BE2C (cell line): ENCODE results near the gene FAM187B.
A peak's percentile ranks its signal among the peaks of the same experiment; 100 is the strongest.

Source experiments
- DNase-seq: peaks from one replicate; pipeline ENCODE4 v3.0.0-alpha.2; 2020
- H3K27me3 ChIP-seq: fragments of 250-450 bp; sonication (Bioruptor Pico); 2 replicates; pipeline ENCODE4 v1.5.1; 2020; ENCODE audit warnings: mild to moderate bottlenecking
- H3K36me3 ChIP-seq: fragments of 250-450 bp; sonication (Bioruptor Pico); 2 replicates; pipeline ENCODE4 v1.5.1; 2020; ENCODE audit warnings: mild to moderate bottlenecking
- H3K4me1 ChIP-seq: fragments of 250-450 bp; sonication (Bioruptor Pico); 2 replicates; pipeline ENCODE4 v1.5.1; 2020
- H3K4me3 ChIP-seq: 2 replicates; pipeline ENCODE4 v1.5.1; 2011; ENCODE audit warnings: low read depth, low read length
- H3K9me3 ChIP-seq: fragments of 250-450 bp; sonication (Bioruptor Pico); 2 replicates; pipeline ENCODE4 v1.5.1; 2020
- TF ChIP-seq, protein P1 (sequence below): IDR thresholded peaks from 2 replicates; pipeline ENCODE4 v1.5.1; 2012; ENCODE audit warnings: mild to moderate bottlenecking, low read depth, low read length

Gene FAM187B

DNA sequence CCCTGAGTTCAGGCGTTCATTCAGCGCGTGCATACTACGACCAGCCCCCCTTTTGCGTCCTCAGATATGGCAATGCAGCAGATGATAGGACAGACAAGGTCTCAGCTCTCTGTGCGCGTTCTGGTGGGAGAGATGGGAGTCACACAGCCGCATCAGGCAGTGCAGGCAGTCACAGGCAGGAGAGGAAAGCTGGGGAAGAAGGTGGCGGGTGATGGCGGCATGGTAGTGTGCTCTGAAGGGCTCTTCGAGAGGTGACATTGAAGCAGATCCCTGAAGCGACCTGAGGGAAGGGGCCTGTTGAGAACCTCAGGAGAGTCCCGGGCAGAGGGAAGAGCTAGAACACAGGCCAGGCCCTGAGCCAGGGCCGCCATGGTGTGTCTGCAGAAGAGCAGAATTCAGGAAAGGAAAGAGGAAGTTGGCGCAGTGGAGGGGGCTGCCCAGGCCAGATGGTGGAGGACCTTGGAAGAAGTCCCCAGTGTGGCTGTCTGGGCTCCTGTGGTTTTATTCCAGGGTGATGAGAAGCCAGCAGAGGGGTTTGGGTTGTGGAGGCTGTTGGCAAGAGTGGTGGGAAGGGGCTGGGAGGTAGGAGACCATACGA is 43.7 kb upstream of the FAM187B start:
- Histone ChIP-seq H3K4me1 (no peaks in the 10 kb centered on the region), H3K9me3 (no peaks in the 10 kb centered on the region), H3K36me3 (peaks cover 33% of the 10 kb centered on the region), H3K27me3 (no peaks in the 10 kb centered on the region), H3K4me3 (no peak overlapping the region)
- no peak for DNase-seq
- TF ChIP-seq, protein P1, sequence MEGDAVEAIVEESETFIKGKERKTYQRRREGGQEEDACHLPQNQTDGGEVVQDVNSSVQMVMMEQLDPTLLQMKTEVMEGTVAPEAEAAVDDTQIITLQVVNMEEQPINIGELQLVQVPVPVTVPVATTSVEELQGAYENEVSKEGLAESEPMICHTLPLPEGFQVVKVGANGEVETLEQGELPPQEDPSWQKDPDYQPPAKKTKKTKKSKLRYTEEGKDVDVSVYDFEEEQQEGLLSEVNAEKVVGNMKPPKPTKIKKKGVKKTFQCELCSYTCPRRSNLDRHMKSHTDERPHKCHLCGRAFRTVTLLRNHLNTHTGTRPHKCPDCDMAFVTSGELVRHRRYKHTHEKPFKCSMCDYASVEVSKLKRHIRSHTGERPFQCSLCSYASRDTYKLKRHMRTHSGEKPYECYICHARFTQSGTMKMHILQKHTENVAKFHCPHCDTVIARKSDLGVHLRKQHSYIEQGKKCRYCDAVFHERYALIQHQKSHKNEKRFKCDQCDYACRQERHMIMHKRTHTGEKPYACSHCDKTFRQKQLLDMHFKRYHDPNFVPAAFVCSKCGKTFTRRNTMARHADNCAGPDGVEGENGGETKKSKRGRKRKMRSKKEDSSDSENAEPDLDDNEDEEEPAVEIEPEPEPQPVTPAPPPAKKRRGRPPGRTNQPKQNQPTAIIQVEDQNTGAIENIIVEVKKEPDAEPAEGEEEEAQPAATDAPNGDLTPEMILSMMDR: no peak

DNA sequence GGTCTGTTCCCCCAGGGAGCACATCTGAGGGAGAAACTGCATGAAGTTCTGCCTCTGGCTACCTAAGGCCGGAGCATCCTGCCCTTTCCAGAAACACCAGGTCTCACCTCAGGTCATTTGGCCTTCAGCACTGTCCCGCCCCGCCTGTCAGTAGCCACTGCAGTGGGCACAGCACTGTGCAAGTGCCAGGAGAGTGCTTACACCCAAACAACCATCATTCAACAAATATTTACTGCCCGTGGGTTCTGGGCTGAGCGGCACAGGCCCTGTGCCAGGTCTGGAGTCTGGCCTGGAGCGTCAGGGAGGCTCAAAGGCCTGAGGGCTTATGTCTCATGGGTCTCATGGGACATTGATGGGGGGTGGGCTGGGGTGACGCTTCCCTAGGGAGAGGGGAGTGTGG is 43.0 kb upstream of the FAM187B start:
- no peak for DNase-seq
- TF ChIP-seq, protein P1: no peak
- H3K27me3 ChIP-seq: no peaks in the 10 kb centered on the region
- H3K9me3 ChIP-seq: no peaks in the 10 kb centered on the region
- no peaks in the 10 kb centered on the region for H3K4me1 ChIP-seq
- H3K4me3 ChIP-seq: no peak overlapping the region
- H3K36me3 ChIP-seq: peaks cover 28% of the 10 kb centered on the region

DNA sequence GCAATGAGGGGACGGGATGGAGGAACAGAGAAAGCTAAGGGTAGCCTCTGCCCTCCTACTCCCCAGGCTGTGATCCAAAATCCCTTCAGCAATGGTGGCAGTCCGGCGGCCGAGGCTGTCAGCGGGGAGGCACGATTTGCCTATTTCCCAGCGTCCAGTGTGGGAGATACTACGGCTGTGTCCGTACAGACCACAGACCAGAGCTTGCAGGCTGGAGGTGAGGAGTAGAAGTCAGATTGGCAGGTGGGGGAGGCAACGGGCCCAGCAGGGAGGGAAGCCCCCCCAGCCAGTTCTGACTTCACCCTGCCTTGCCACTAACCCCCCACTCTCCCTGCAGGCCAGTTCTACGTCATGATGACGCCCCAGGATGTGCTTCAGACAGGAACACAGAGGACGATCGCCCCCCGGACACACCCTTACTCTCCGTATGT is 41.9 kb upstream of the FAM187B start:
- no peaks in the 10 kb centered on the region for H3K4me1 ChIP-seq
- no peak for DNase-seq

DNA sequence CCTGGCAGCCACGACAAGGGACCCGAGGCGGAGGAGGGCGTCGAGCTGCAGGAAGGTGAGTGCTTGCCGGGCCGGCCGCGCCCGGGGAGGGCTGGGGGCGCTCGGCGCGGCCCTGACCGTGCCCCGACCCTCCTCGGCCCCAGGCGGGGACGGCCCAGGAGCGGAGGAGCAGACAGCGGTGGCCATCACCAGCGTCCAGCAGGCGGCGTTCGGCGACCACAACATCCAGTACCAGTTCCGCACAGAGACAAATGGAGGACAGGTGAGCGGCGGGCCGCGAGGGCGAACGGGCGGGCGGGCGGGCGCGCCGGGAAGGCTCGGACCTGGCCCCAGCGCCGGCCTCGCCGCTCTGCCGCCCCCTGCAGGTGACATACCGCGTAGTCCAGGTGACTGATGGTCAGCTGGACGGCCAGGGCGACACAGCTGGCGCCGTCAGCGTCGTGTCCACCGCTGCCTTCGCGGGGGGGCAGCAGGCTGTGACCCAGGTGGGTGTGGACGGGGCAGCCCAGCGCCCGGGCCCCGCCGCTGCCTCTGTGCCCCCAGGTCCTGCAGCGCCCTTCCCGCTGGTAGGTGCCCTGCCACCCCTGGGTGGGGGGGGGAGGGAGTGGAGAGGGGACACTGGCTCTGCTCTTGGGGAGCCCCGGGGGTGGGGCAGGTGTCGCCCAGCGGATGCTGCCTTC is 41.0 kb upstream of the FAM187B start:
- H3K27me3 ChIP-seq: no peaks in the 10 kb centered on the region
- H3K4me1 ChIP-seq: no peaks in the 10 kb centered on the region
- TF ChIP-seq, protein P1: peak; percentile 55
- peak; percentile 90 for DNase-seq
- H3K4me3 ChIP-seq: peak overlapping the region; percentile 47
- H3K36me3 ChIP-seq: peaks cover 25% of the 10 kb centered on the region
- H3K9me3 ChIP-seq: no peaks in the 10 kb centered on the region

More for the DNA sequence above, 41.9 kb upstream of the FAM187B start:
- Histone ChIP-seq H3K36me3 (peaks cover 25% of the 10 kb centered on the region), H3K27me3 (no peaks in the 10 kb centered on the region), H3K4me3 (no peak overlapping the region), H3K9me3 (no peaks in the 10 kb centered on the region)
- TF ChIP-seq, protein P1: no peak

DNA sequence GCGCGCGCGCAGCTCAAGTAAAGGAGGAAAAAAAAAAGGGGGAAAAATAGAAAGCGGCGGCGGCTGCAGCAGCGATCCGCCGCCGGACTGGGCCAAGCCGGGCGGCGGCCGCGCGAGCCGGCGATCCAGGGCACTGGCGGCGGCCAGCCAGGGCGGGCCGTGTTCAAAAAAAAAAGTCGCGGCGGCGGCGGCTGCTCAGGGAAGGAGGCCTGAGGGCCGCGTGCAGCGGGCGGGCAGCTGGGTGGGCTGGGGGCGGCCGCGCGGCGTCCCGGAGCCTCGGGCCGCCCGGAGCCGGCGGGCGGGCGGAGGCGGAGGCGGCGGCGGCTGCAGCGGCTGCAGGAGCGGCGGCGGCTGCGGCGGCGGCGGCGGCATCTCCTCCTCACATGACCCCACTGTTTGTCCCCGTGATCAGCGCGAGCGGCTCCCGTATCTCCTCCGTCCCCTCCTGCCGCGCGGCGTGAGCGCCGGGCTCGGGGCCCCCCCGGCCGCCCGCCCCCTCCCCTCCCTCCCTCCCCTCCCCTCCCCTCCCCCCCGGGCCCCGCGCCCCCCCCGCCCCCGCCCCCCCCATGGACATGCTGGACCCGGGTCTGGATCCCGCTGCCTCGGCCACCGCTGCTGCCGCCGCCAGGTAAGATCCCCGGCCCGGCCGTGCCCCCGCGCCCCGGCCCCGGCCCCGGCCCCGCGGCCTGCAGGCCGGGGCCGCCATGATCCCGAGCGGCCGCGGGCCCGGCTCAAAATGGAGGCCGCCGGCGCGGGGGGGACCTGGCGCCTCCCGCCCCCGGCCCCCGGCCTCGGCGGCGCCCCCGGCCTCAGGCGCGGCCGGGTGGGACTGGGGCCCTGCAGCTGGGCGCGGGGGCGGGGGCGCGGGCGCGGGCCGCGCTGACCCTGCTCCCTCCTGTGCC is 40.2 kb upstream of the FAM187B start, which contains the start of gene USF2:
TSS of gene USF2 (plus strand) at position 427 of the 902 bp plus-strand sequence. CDS start at position 567, 140 bp downstream.
- peak; percentile 85 for DNase-seq
- Histone ChIP-seq H3K4me1 (no peaks in the 10 kb centered on the region), H3K27me3 (no peaks in the 10 kb centered on the region), H3K36me3 (peaks cover 24% of the 10 kb centered on the region), H3K9me3 (no peaks in the 10 kb centered on the region), H3K4me3 (peak within 1 kb of the TSS; percentile 87)
- TF ChIP-seq, protein P1: no peak
